Left lung (tissue), 10 donors: ENCODE results near the gene CTBP1. TPM values are rescaled to one million over a fixed set of nuclear protein-coding genes. Genes with fewer than 3 reads are reported as not detected.

Source experiments
- ATAC-seq: fragments of 200-7000 bp; cut with Tn5 transposase; one replicate; pipeline ENCODE4 v1.9.1; 2020; ENCODE audit warnings: moderate library complexity
- DNase-seq, 4 donors: peaks; one replicate each; pipeline ENCODE4 v3.0.0-alpha.2; 2013 to 2020
- H3K27ac ChIP-seq, 2 donors: fragments of 200-600 bp; sonication (generic) in 1 of 2; one replicate each; pipeline versions ENCODE4 v1.5.0 to v1.8.0; 2020 to 2021
- H3K27me3 ChIP-seq, 2 donors: fragments of 200-600 bp; sonication (generic) in 1 of 2; one replicate each; pipeline versions ENCODE4 v1.5.0 to v1.8.0; 2020 to 2021
- H3K36me3 ChIP-seq, 2 donors: fragments of 200-600 bp; sonication (generic) in 1 of 2; one replicate each; pipeline versions ENCODE4 v1.5.0 to v1.8.0; 2020 to 2021
- H3K4me1 ChIP-seq, 2 donors: fragments of 200-600 bp; one replicate each; pipeline ENCODE4 v1.8.0; 2021
- H3K4me3 ChIP-seq, 2 donors: fragments of 200-600 bp; sonication (generic) in 1 of 2; one replicate each; pipeline versions ENCODE4 v1.5.0 to v1.8.0; 2020 to 2021; ENCODE audit warnings: mild to moderate bottlenecking in 1 of 2
- H3K9me3 ChIP-seq, 2 donors: fragments of 200-600 bp; sonication (generic) in 1 of 2; one replicate each; pipeline versions ENCODE4 v1.5.0 to v1.8.0; 2020 to 2021
- intact Hi-C, 2 donors: fragments of 100-400 bp; cut with DNase I; formaldehyde crosslinking; loops; one replicate each; pipeline versions ENCODE4 v1.11.2 to v1.14.2; 2022
- polyA plus RNA-seq, 6 donors: library from polyadenylated mRNA; unstranded; fragments of 120-200 nt; gene quantifications; one replicate each; pipeline ENCODE4 v1.2.1, GENCODE V29; 2013; ENCODE audit not compliant: insufficient read length in 6 of 6
- total RNA-seq, 2 donors: library from RNA; stranded (reverse); fragmentation: NEBNext Ultra II Directional; extraction: Animal tissue kit (Norgen Biotek cat#: 25700); gene quantifications; one replicate each; pipeline ENCODE4 v1.2.1, GENCODE V29; 2021
- TF ChIP-seq, protein P1 (sequence below), 2 donors: fragments of 200-600 bp; sonication (generic) in 1 of 2; IDR thresholded peaks; one replicate each; pipeline versions ENCODE4 v1.5.0 to v1.8.0; 2021; ENCODE audit warnings: antibody characterized with exemption in 2 of 2
- donor health status: DM: no; HTN: yes; CAD: no.
- donor health status: DM: no; HTN: no; CAD: no.

The CTBP1 gene
- total and polyA plus RNA-seq, 8 donors = 93.9 to 167 (median 122) TPM

DNA sequence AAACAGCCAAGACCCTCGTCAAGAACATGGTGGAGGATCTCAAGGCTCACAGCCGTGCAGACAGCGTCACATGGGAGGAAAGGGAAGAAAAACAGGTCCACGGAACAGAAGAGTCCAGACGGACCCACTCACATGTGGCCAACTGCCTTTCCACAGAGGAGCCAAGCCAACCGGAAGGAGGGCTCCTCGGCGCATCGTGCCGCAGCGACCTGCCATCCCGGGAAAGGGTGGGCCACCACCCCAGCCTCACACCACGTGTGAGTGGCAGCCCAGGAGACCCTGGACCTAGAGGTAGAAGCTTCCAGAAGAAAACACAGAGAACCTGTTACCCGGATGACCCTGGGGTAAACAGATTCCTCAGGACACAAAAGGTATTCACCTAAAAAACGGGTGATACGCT is 28.4 kb downstream of the CTBP1 start:
- peaks cover 0 to 76% of the 10 kb centered on the region in 2 donors for H3K36me3 ChIP-seq
- no peak for DNase-seq

DNA sequence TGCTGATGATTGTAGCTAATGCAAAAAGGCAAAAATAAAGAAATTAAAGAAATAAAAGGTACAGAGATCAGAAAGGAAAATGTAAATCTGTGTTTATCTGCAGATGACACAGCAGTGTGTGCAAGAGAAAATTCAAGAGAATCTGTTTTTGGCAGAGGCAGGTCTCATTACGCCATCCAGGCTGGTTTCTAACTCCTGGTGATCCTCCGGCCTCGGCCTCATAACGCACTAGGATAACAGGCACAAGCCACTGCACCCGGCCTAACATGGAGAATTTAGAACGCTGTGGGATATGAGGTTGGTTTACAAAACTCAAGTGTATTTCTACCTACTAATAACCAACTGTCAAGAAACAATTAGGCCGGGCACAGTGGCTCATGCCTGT is 29.4 kb downstream of the CTBP1 start:
- Histone ChIP-seq H3K4me1 (peaks cover 3 to 43% of the 10 kb centered on the region in 2 donors), H3K36me3 (peaks cover 0 to 76% of the 10 kb centered on the region in 2 donors), H3K27me3 (no peaks in the 10 kb centered on the region), H3K4me3 (no peak overlapping the region), H3K9me3 (no peaks in the 10 kb centered on the region), H3K27ac (peak overlapping the region in 1 of 2 donors; percentile 28)
- ATAC-seq (no peak), DNase-seq (no peak)
- TF ChIP-seq, protein P1, sequence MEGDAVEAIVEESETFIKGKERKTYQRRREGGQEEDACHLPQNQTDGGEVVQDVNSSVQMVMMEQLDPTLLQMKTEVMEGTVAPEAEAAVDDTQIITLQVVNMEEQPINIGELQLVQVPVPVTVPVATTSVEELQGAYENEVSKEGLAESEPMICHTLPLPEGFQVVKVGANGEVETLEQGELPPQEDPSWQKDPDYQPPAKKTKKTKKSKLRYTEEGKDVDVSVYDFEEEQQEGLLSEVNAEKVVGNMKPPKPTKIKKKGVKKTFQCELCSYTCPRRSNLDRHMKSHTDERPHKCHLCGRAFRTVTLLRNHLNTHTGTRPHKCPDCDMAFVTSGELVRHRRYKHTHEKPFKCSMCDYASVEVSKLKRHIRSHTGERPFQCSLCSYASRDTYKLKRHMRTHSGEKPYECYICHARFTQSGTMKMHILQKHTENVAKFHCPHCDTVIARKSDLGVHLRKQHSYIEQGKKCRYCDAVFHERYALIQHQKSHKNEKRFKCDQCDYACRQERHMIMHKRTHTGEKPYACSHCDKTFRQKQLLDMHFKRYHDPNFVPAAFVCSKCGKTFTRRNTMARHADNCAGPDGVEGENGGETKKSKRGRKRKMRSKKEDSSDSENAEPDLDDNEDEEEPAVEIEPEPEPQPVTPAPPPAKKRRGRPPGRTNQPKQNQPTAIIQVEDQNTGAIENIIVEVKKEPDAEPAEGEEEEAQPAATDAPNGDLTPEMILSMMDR (IDR thresholded peaks at IDR 0.05) = no peak
- intact Hi-C loops = no loop called here

More for the DNA sequence above, 28.4 kb downstream of the CTBP1 start:
- TF ChIP-seq, protein P1 (IDR thresholded peaks at IDR 0.05) = no peak
- Histone ChIP-seq H3K4me3 (no peak overlapping the region), H3K27me3 (no peaks in the 10 kb centered on the region), H3K27ac (no peak overlapping the region), H3K9me3 (no peaks in the 10 kb centered on the region), H3K4me1 (peaks cover 3 to 41% of the 10 kb centered on the region in 2 donors)
- ATAC-seq = no peak
- intact Hi-C loops = no loop called here

DNA sequence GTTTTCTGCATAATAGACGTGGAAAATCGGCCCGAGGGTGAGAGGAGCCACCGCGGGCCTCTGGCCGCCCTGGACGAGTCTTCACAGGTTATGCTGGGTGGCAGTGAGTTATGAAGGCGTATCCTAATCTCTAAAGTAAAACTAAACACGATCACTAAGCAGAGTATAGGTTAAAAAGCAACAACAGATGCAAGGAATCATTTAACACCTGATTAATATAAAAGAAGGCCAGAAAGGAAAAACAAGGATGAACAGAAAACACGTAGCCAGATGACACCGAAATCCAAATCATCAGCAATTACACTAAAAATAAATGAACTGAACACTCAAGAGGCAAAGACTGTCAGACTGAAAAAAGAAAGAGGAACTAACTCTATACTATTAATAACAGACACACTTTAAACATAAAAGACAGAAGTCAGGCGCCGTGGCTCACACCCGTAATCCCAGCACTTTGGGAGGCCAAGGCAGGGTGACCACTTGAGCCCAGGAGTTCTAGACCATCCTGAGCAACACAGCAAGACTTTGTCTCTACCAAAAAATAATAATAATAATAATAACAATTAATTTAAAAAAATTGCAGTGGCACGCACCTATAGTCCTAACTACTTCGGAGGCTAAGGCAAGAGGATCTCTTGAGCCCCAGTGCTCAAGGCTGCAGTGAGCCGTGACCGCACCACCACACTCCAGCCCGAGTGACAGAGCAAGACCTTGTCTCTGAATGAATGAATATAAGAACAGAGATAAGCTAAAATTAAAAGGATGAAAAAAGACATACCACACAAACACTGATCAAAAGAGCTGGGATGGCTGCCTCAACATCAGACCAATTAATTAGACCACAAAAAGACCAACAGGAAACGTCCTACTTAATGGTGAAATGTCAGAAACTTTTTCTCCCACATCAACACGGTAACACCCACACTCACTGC is 30.0 kb downstream of the CTBP1 start:
- intact Hi-C loops = no loop called here
- peak in 1 of 4 donors; percentile 53 for DNase-seq
- Histone ChIP-seq H3K27ac (peak overlapping the region; percentile 4 to 28), H3K4me1 (peaks cover 3 to 43% of the 10 kb centered on the region in 2 donors), H3K36me3 (peaks cover 0 to 76% of the 10 kb centered on the region in 2 donors), H3K27me3 (no peaks in the 10 kb centered on the region), H3K9me3 (no peaks in the 10 kb centered on the region), H3K4me3 (no peak overlapping the region)
- TF ChIP-seq, protein P1 (IDR thresholded peaks at IDR 0.05) = no peak
- ATAC-seq = no peak

DNA sequence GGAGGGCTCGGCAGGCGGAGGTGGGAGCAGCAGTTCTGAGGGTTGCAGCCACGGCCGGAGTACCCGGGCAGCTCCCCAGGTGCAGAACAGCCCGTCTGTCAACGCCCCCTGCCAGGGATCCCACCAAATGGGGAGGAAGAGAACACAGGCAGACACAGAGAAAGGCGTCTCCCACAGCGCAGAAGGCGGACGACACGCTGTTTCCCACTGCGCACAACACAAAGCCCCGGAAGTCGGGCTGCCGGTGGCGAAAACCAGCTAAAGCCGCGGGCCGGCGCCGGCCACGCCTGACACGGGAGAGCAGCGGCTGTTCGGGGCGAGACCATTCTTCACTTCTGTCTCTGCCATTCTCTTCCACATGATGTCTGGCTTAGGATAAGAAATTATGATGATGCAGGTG is 31.6 kb downstream of the CTBP1 start:
- Histone ChIP-seq H3K4me3 (no peak overlapping the region), H3K27me3 (no peaks in the 10 kb centered on the region), H3K36me3 (peaks cover 0 to 76% of the 10 kb centered on the region in 2 donors), H3K9me3 (no peaks in the 10 kb centered on the region), H3K4me1 (peaks cover 6 to 43% of the 10 kb centered on the region in 2 donors), H3K27ac (peak overlapping the region; percentile 47 to 69)
- intact Hi-C loops = no loop called here
- DNase-seq (no peak), ATAC-seq (no peak)
- TF ChIP-seq, protein P1 (IDR thresholded peaks at IDR 0.05) = no peak

DNA sequence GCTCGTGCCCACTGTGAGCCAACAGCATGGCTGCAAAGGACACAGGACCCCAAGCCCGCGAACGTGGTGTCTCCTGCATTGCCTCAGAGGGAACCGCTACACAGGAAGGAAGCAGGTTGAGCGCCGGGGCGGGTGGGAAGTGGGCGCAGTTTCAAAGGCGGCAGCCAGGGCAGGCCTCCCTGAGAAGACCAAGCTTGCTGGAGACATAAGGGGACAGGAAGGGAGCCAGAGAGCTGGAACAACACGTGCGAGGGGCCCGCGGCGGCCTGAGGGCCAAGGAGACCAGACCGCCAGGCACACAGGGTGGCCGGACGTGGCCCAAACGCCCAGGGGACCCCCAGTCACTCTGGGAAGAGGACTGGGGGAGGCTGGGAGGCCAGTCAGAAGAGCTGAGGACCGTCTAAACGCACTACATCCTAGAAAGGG is 32.0 kb downstream of the CTBP1 start:
- Histone ChIP-seq H3K4me3 (no peak overlapping the region), H3K27ac (peak overlapping the region; percentile 47 to 69), H3K27me3 (no peaks in the 10 kb centered on the region), H3K36me3 (peaks cover 0 to 76% of the 10 kb centered on the region in 2 donors), H3K4me1 (peaks cover 11 to 46% of the 10 kb centered on the region in 2 donors), H3K9me3 (no peaks in the 10 kb centered on the region)
- ATAC-seq = no peak
- intact Hi-C loops = no loop called here
- TF ChIP-seq, protein P1 (IDR thresholded peaks at IDR 0.05) = peak in 1 of 2 donors; percentile 44
- DNase-seq = peak in 2 of 4 donors; percentile 30 to 88
